Activated T-cell treated with anti-CD3 and anti-CD28 coated beads, Interleukin-2, amount 50 U/mL, for 48 hours (primary cell): ENCODE results near the gene ATP11A.

Source experiments
- DNase-seq, 2 experiments: peaks; one replicate each; pipeline ENCODE4 v3.0.0-alpha.2; 2020

ATP11A gene

GRCh38 chr13:112726016-112726767 lies 36.4 kb downstream of the ATP11A start:
- DNase-seq: no peak

DNA sequence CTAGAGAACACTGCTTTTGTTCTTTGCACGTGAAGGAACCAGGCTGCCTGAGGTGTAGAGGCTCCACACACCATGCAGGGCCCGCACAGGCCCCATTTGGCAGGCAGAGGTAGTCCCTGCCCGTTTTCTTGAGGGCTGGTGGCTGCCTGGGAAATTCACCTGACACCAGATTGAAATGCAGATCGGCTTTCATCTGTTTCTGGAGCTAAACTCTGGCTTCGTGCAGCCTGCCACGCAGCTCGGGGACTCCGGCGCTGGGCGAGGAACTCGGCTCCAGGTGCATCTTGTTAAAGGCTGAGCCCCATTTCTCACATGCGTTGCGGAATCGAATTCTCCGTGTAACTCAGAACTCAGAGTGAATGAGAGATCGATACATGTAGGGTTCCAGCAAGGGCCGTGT lies 37.7 kb downstream of the ATP11A start:
- no peak for DNase-seq

- no peak for DNase-seq
These were observed 38.7 kb downstream of the ATP11A start for GRCh38 chr13:112728375-112729126.

GRCh38 chr13:112729408-112729807 lies 39.6 kb downstream of the ATP11A start:
- no peak for DNase-seq

- no peak for DNase-seq
These were observed 40.4 kb downstream of the ATP11A start for GRCh38 chr13:112730157-112730671.

DNA sequence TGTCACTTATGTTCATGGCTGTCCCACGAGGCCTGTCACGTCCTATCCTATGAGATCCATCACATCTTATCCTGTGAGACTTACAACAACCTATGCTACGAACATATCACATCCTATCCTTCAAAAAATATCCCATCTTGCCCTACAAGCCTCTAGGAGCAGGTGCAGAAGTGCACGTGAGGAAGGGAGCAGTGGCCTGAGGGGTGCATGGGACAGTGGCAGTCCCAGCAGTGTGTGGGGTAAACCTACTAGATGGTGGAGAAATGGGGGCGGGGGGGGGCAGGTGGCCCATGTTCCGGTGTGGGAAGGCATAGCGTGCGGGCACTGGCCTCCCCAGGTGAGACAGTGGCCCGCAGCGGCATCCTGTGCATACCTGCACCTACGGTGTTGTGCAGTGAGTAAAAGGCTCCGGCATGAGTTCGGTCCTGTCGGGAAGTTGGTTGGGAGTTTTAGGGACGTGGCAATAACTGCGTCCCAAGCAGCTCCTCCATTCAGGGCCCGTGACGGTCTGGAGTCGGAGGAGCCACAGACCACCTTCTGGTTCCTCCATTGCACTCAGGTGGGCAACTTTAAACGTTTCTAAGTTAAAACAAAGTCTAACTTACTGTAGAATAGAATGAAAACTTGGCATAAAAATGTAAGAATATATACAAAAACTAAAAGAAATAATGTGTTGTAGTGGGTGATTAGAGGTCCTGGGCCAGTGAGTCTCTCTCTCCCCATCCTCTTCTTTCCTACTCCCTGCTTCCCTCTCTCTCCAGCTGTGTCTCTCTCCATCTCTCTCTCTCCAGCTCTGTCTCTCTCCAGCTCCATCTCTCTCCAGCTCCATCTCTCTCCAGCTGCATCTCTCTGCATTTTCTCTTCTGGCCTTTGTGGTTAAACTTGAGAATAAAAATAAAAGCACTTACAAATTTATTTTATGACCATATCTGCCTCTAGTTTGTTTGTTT lies 42.1 kb downstream of the ATP11A start:
- no peak for DNase-seq

GRCh38 chr13:112732679-112733078 lies 42.8 kb downstream of the ATP11A start:
- DNase-seq: no peak

GRCh38 chr13:112733112-112733511 lies 43.3 kb downstream of the ATP11A start:
- no peak for DNase-seq

DNA sequence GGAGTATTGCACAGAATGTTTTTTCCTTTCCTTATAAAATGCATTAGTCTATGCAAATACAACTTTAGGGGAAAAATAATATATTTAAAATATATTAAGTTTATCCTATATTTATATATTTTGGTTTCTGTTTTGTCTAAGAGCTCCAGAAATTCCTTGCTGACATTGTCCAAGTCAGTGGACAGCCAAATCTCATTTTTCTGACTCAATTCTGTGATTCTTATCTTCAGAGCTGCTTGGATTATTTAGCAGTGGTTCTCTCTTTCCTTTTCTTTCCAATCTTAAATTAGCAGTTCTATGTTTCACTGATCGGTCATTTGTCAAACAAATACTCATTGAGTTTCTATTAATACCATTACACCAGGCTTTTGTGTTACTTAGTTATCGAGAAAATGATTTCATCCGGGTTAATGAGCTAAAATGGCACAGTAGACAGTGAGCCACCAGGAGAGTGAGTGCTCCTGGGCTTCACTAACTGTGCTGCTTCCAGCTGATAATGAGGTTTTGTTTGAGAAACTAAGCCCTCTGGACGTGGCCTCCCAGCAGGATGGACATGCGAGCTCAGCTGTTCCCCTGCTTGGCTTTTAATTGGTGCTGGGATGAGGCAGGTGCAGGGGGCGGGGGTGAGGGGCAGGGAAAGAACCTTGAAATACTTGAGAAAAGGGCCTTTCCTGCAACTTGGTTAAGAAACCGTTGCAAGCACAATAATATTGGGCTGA lies 44.0 kb downstream of the ATP11A start:
- DNase-seq: no peak

DNA sequence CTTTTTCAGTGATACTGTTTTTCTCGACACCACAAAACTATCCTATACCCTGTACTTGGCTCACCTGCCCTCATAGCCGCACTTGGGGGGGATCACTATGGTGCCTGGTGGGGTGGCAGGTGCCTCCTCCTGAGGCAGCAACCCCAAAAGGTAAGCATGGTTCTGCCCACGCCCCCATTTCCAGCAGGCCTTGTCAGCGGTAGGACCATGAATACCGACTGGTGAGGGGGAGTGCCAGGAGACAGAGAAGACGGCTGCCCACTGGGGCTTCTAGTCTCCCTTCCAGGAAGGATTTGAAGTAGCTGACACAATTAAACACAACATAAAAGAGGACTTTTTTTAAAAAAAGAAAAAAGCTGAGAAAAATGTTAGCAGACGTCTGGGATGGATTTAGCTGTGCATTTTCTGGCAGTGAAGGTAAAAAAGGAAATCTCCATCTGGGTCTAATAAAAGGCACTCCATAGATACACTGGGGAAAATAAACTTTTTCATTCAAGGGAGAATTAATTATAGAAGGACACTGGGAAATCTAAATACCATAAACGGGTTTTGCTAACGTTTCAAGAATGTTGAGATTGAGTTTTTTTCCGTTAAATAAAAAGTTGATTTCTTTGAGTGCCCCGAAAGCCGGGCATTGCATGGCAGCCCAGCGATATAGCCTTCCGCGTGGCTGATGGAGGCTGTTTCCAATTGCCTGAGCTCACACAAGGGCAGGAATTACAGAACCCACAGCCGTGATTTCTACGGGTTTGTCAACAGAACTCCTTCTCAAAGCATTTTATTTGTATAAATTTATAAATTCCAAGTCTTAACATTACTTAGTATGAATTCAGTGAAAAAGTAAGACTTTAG lies 45.1 kb downstream of the ATP11A start:
- no peak for DNase-seq

GRCh38 chr13:112735791-112736190 lies 46.0 kb downstream of the ATP11A start:
- DNase-seq: no peak

DNA sequence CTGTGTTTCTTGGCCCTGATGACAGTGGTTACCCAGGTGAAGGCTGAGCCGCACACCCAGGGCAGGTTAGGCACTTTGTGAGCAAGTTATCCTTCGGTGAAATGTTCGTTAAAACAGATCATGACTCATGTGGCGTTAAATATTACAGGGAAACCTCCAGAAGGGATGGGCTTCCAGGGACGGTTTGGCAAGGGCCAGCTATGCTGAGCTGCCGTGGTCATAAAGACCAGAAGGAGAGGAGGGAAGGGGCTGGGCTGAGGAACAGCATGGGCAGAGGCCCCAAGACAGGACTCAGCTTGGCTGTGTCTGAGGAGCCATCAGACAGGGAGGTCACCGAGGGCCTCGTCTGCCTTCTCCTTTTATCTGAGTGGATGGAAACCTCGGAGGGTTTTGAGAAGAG lies 47.5 kb downstream of the ATP11A start:
- no peak for DNase-seq

DNA sequence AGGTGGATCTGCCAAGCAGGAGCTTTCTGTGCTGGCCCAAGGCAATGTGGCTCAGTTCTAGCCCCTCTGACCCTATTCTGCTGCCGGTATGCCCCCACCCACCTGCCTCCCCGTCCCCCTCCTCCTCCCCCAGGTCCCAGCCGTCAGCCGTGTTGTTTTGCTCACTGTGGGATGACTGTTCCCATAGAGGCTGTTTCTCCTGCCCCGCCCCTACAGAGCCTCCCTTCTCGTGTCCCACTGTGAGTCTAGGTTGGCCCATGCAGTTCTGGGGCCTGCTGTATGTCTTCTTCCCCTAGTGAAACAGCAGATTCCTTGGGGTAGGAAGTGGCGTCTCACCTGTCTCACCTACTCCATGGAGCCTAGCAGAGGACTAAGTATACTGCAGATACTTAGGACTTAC lies 48.8 kb downstream of the ATP11A start:
- no peak for DNase-seq

- no peak for DNase-seq
These were observed 50.8 kb downstream of the ATP11A start for GRCh38 chr13:112740502-112741131.

DNA sequence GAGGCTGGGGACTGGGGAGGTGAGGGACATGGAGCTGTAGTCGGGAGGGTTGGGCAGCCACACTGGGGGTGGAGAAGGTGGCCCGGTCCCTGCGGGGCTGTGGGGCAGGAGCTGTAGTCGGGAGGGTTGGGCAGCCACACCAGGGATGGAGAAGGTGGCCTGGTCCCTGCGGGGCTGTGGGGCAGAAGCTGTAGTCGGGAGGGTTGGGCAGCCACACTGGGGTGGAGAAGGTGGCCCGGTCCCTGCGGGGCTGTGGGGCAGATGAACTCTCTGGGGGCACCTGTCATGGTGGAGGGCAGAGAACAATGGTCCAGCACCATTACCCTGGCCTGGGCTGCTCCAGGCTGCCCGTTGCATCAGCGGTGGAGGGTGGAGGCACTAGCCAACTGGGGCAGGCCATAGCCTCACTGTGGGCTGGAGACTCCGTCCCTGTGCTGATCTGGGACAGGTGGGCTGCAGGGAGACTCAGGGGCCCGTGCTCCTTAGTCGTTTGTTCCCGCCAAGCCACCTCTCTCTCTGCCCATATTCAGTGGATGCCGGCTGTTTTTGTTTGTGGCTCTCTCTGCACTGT lies 51.4 kb downstream of the ATP11A start:
- DNase-seq: no peak

DNA sequence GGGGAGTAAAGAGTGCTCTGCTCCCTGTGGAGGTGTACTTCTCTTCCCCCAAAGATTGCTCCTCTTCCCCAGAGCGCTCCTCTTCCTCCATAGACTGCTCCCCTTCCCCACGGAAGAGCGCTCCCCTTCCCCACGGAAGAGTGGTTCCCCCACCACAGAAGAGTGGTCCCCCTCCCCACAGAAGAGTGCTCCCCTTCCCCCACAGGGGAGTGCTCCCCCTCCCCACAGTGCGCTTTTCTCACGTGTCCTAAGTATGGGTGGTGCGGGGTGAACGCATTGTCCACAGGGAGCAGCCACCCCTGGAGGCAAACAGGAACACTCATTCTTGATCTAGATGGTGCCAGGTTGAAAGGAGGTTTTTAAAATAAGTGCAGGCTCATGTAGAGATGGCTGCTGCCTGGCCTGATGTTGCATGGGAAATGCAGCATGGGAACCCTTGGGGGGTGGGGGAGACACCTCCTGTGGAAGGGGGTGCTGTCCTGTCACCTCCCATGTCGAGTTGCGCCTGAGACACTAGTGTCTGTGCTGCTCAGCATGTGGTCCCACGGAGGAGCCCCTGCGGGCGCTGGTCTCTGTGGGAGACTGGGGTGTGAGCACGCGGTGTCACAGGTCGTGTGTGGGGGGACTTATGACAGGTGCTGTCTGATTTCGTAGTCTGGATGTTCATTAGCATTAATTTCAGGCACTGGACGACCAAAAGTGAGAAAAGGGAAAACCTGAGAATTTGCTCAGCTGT lies 52.2 kb downstream of the ATP11A start:
- DNase-seq: no peak

DNA sequence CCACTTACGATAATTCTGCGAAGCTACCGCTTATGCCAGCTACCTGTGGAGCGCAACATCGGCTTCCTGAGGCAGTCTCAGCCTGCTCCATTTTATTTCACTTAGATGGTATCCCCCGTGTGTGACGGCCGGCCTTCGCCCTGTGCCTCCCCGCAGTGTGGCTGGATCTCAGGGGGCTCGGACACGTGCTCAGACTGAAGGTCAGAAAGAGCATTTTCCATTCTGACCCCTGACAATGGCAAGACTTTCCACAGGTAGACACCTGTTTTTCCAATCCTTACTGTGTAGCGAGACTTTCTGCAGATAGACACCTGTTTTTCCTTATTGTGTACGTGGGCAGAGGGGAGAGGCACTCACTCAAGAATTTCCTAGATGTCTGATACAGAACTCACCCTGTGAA lies 52.7 kb downstream of the ATP11A start:
- DNase-seq: no peak

DNA sequence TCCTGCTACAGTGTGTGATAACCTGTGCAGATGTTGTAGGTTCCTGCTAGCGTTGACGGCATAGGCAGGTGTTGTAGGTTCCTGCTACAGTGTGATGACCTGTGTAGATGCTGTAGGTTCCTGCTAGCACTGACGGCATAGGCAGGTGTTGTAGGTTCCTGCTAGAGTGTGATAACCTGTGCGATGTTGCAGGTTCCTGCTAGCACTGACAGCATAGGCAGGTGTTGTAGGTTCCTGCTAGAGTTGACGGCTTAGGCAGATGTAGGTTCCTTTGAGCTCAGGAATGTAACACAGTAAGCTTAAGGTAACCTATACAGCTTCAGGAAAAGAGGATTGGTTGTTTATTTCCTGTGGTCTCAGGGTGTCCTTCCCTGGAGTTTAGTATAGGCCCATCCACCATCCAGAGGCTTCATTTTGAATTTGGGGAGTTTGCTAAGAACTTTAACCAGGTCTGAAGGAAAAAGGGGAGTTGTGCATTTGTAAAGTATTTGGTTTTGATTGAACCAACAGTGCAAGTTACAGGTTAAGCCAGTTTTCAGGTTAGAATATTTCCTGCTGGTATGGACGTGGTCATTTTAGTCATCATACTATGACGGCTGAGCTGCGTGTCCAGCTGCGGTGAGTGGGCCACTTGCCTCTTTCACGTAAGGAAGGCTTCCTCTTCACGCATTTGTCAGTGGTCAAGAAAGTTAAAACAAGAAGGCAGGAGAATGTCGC lies 53.8 kb downstream of the ATP11A start:
- DNase-seq: no peak
